Type B pancreatic cell (in vitro differentiated cells): ENCODE measurements around the gene SPG7. TPM values are rescaled to one million over a fixed set of nuclear protein-coding genes. Genes with fewer than 3 reads are reported as not detected.
A peak's percentile ranks its signal among the peaks of the same experiment; 100 is the strongest.

ENCODE experiments used
- DNase-seq: peaks from one replicate; pipeline ENCODE4 v3.0.0; 2021; ENCODE audit warnings: mixed read lengths; ENCODE audit not compliant: unreplicated experiment; ENCODE audit errors: extremely low spot score
- H3K27ac Mint-ChIP-seq: 2 replicates; pipeline ENCODE4 v1.8.0; 2021; ENCODE audit warnings: mild to moderate bottlenecking, mixed read lengths
- H3K27me3 Mint-ChIP-seq: 2 replicates; pipeline ENCODE4 v1.8.0; 2021; ENCODE audit warnings: mixed read lengths
- H3K36me3 Mint-ChIP-seq: 2 replicates; pipeline ENCODE4 v1.8.0; 2021; ENCODE audit warnings: mixed read lengths
- H3K4me1 Mint-ChIP-seq: one replicate; pipeline ENCODE4 v1.8.0; 2021; ENCODE audit warnings: mixed read lengths; ENCODE audit not compliant: unreplicated experiment
- H3K4me3 Mint-ChIP-seq: 2 replicates; pipeline ENCODE4 v1.8.0; 2021; ENCODE audit warnings: mild to moderate bottlenecking, mixed read lengths
- H3K9me3 Mint-ChIP-seq: 2 replicates; pipeline ENCODE4 v1.8.0; 2021; ENCODE audit warnings: mixed read lengths
- total RNA-seq: library from RNA; stranded (reverse); gene quantifications from 2 replicates; pipeline ENCODE4 v1.2.1, GENCODE V29; 2021; ENCODE audit warnings: low replicate concordance
- TF ChIP-seq, protein P1 (sequence below): fragments of 200-600 bp; sonication (generic); conservative IDR thresholded peaks from 2 replicates; pipeline ENCODE4 v1.5.0; 2021; ENCODE audit warnings: antibody characterized with exemption, mild to moderate bottlenecking

SPG7 gene
- total RNA-seq, 1 donor from 2014 or later: 129 TPM

DNA sequence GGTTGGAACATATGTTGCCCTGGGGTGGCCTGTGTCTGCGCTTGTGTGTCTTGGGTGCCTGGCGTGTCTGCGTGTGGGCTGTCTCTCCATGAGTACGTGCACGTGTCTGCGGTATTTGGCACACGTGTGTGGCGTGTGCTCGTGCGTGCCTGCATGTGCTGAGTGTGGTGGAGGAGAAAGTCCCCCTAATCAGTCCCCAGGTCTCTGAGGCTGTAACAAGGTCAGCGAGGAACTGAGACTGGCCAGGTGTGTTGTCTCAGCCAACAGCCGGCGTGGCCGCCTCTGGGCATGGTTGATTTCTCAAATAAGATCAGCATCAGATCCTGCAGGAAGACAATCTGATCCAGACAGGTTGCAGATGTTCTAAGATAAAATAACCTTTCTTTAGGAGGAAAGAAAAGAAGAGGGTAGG is 63.9 kb downstream of the SPG7 start:
- H3K4me1 Mint-ChIP-seq: peaks cover 14% of the 10 kb centered on the region
- no peaks in the 10 kb centered on the region for H3K9me3 Mint-ChIP-seq
- peaks cover 25% of the 10 kb centered on the region for H3K27me3 Mint-ChIP-seq
- DNase-seq: no peak
- H3K27ac Mint-ChIP-seq: no peak overlapping the region
- H3K36me3 Mint-ChIP-seq: no peaks in the 10 kb centered on the region
- peak overlapping the region; percentile 61 for H3K4me3 Mint-ChIP-seq
- TF ChIP-seq, protein P1, sequence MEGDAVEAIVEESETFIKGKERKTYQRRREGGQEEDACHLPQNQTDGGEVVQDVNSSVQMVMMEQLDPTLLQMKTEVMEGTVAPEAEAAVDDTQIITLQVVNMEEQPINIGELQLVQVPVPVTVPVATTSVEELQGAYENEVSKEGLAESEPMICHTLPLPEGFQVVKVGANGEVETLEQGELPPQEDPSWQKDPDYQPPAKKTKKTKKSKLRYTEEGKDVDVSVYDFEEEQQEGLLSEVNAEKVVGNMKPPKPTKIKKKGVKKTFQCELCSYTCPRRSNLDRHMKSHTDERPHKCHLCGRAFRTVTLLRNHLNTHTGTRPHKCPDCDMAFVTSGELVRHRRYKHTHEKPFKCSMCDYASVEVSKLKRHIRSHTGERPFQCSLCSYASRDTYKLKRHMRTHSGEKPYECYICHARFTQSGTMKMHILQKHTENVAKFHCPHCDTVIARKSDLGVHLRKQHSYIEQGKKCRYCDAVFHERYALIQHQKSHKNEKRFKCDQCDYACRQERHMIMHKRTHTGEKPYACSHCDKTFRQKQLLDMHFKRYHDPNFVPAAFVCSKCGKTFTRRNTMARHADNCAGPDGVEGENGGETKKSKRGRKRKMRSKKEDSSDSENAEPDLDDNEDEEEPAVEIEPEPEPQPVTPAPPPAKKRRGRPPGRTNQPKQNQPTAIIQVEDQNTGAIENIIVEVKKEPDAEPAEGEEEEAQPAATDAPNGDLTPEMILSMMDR: no peak

DNA sequence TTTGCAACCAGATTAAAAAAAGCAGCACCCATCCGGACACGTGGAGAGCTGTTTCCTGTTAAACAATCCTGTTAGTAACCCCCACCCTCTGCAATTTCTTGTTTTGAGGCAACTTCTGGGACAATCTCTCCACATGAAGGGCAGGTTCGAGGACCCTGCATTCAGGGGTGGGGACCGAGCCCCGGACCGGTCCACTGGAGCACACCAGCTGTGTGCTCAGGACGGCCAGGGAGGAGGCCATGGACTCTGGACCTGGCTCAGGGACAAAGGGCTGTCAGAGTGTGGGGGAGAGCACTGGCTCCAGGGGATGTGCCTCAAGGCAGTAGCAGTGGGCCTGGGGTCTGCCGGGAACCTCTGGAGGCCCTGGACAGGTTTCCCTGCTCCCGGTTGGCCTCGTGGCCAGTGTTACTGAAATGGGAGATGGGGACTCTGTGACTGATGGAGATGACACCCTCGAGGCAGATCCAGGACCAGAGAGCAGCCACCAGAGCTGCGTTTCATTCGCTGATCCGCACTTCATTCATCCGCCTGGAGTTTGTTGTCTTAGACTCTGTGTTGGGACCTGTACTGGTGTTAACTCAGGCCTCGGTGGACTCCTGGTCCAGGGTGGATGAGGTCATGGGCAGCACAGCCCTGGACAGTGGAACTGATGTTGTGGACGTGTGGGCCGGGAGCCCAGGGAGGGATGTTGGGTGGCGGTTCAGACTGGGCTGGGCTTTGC is 64.4 kb downstream of the SPG7 start:
- H3K27ac Mint-ChIP-seq: peak overlapping the region; percentile 53
- TF ChIP-seq, protein P1: no peak
- no peaks in the 10 kb centered on the region for H3K9me3 Mint-ChIP-seq
- peaks cover 14% of the 10 kb centered on the region for H3K4me1 Mint-ChIP-seq
- H3K36me3 Mint-ChIP-seq: no peaks in the 10 kb centered on the region
- no peak for DNase-seq
- H3K27me3 Mint-ChIP-seq: peaks cover 30% of the 10 kb centered on the region
- H3K4me3 Mint-ChIP-seq: peak overlapping the region; percentile 61

DNA sequence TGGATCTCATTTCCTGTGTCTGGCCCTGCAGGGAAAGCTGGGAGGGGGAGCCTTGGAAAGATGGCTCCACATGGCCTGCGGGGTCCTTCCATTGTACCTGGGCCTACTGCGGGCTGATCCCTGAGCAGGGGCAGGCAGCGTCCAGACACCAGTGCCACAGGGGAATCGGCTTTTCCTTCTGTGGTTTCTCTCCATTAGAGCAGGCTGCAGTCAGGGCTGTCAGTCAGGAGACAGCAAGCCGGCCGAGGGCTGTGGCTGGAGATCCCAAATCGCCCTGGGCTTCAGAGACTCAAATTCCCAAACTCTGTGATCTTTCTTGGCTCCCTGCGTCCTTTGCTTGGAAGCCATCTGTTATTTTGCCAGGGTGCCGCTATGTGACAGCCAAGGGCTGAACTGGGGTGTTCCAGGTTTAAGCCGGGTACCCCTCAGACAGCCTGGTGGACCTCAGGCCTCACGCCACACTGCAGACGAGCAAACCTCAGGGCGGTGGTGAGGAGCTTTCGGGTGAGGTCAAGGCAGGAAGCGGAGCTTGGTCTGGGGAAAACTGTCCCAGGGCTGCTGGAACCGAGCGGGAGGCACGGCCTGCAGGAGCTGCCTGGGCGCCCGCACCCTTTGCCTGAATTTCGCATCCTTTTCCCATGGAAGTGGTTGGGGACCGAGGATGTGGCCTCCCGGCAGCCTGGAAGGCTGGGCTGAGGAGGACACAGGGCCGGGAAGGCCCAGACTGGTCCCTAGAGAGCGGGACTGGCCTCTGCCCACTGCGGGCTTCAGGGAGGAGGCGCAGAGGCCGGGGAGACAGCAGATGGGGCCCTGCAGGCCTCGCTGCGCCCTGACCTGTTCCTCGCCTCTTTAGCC is 65.8 kb downstream of the SPG7 start:
- DNase-seq: no peak
- Mint-ChIP-seq H3K36me3 (no peaks in the 10 kb centered on the region), H3K27me3 (peaks cover 38% of the 10 kb centered on the region), H3K27ac (no peak overlapping the region), H3K9me3 (no peaks in the 10 kb centered on the region), H3K4me3 (peak overlapping the region; percentile 65), H3K4me1 (peaks cover 14% of the 10 kb centered on the region)
- TF ChIP-seq, protein P1: no peak

DNA sequence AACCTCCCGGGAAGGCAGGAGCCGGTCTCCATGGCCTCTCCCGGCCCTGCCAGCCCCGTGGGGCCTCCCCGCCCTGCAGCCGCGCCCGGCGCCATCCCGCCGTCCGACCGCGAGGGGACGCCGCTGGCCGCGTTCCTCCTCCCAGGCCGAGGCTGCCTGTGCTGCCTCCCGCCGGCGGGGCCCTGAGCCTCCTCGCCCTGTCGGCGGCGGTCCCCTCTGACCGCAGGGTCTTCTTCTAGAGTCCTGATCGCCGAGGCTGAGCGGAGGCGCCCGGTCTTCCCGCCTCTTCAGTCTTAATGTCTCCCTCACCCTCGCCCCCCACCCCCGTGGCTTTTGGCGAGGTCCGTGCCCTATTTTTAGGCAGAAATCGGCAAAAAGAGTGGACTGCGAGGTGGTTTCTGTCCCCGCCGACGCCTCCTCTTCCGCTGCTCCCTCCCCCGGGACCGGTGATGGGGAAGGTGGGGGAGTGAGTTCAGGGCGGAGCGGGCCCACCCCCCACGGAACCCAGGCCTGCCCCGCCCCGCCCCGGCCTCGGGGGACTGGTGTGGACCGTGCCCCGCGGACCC is 66.6 kb downstream of the SPG7 start:
- no peak for DNase-seq
- Mint-ChIP-seq H3K27ac (no peak overlapping the region), H3K4me1 (peaks cover 14% of the 10 kb centered on the region), H3K9me3 (no peaks in the 10 kb centered on the region), H3K36me3 (no peaks in the 10 kb centered on the region), H3K4me3 (no peak overlapping the region), H3K27me3 (peaks cover 38% of the 10 kb centered on the region)
- TF ChIP-seq, protein P1: peak; percentile 81

DNA sequence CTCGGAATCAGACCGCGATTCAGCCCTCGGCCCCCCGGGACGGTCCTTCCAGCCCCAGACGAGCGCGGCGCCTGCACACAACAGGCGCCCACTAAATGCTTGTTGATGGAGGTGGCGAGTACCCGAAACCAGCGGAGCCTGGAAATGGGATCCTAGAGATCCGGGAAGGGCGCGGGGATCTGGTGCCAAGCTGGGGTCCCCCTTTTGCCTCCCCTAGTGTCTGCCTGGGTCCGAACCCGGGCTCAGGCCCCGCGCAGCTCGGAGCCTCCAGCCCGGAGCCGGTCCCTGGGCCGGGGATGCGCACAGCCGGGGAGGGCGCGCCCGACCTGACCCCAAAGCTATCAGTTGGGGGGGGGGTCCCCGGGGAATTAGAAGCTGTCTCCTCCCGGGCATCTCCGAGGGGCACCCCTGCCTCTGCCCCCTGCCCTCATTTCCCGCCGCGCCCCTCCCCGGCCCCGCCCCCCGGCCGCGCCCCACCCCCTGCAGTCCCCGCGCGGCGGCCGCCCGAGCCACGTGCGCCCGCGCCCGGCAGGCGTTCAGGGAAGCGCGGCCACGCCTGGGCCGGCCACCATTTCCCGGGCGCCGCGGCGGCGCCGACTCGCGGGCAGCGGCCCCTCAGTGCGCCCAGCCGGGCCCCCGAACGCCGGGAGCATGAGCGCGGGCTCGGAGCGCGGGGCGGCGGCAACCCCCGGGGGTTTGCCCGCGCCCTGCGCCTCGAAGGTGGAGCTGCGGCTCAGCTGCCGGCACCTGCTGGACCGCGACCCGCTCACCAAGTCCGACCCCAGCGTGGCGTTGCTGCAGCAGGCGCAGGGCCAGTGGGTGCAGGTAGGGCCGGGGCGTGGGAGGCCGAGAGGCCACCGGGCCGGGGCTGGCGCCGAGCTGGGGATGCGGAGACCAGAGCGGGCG is 67.3 kb downstream of the SPG7 start, which contains the start of gene CPNE7:
TSS of gene CPNE7 (plus strand) at position 512 of the 906 bp plus-strand sequence. CDS start at position 652, 140 bp downstream.
- Mint-ChIP-seq H3K4me3 (no peak within 1 kb of the TSS), H3K27me3 (peaks cover 38% of the 10 kb centered on the region)
- DNase-seq: no peak

More for the DNA sequence above, 67.3 kb downstream of the SPG7 start, which contains the start of gene CPNE7:
- no peaks in the 10 kb centered on the region for H3K36me3 Mint-ChIP-seq
- H3K27ac Mint-ChIP-seq: no peak within 1 kb of the TSS
- H3K9me3 Mint-ChIP-seq: no peaks in the 10 kb centered on the region
- TF ChIP-seq, protein P1: no peak
- H3K4me1 Mint-ChIP-seq: peaks cover 14% of the 10 kb centered on the region
